HG03045 (cell line): ENCODE results near the gene CHRNB1.

Source experiments
- ATAC-seq: cut with Tn5 transposase; IDR thresholded peaks from one replicate; pipeline ENCODE4 v1.9.1; 2021; ENCODE audit warnings: mild to moderate bottlenecking, moderate library complexity; ENCODE audit not compliant: unreplicated experiment

CHRNB1 gene

GRCh38 chr17:7415784-7416183 lies 29.1 kb upstream of the CHRNB1 start:
- no peak for ATAC-seq

- no peak for ATAC-seq
Observed at GRCh38 chr17:7416323-7416722, 28.5 kb upstream of the CHRNB1 start.

GRCh38 chr17:7417056-7417655 lies 27.7 kb upstream of the CHRNB1 start:
- ATAC-seq: no peak

- ATAC-seq: no peak
Observed at GRCh38 chr17:7418472-7419152, 26.2 kb upstream of the CHRNB1 start.

- no peak for ATAC-seq
Observed at GRCh38 chr17:7419819-7420610, 24.8 kb upstream of the CHRNB1 start, which contains the start of gene SPEM1. Gene SPEM1, plus strand, starts transcription at chr17:7420324. Its CDS starts 61 bp downstream, at chr17:7420385.

- ATAC-seq: no peak
Observed at GRCh38 chr17:7421186-7421585, 23.7 kb upstream of the CHRNB1 start.

- no peak for ATAC-seq
Observed at GRCh38 chr17:7423679-7424078, 21.2 kb upstream of the CHRNB1 start.

- no peak for ATAC-seq
Observed at GRCh38 chr17:7425316-7425715, 19.5 kb upstream of the CHRNB1 start, which contains the start of gene SPEM2. Gene SPEM2, plus strand, starts transcription at chr17:7425616. Its CDS starts 73 bp downstream, at chr17:7425689.

- ATAC-seq: no peak
Observed at GRCh38 chr17:7425756-7426155, 19.1 kb upstream of the CHRNB1 start.

- no peak for ATAC-seq
Observed at GRCh38 chr17:7426203-7426863, 18.5 kb upstream of the CHRNB1 start.

GRCh38 chr17:7426896-7427489 lies 17.9 kb upstream of the CHRNB1 start:
- no peak for ATAC-seq

GRCh38 chr17:7427549-7427948 lies 17.3 kb upstream of the CHRNB1 start:
- no peak for ATAC-seq

- no peak for ATAC-seq
Observed at GRCh38 chr17:7428557-7428956, 16.3 kb upstream of the CHRNB1 start, which contains the start of gene SPEM3. Gene SPEM3, plus strand, starts transcription at chr17:7428857. Its CDS starts 46 bp downstream, at chr17:7428903.

GRCh38 chr17:7429722-7430121 lies 15.1 kb upstream of the CHRNB1 start:
- no peak for ATAC-seq

- ATAC-seq: no peak
Observed at GRCh38 chr17:7431231-7431630, 13.6 kb upstream of the CHRNB1 start.

- ATAC-seq: no peak
Observed at GRCh38 chr17:7432296-7432695, 12.6 kb upstream of the CHRNB1 start.

- ATAC-seq: peak; percentile 19
Observed at GRCh38 chr17:7435676-7436555, 8.9 kb upstream of the CHRNB1 start.

- ATAC-seq: no peak
Observed at GRCh38 chr17:7436556-7437368, 8.1 kb upstream of the CHRNB1 start.

GRCh38 chr17:7437369-7437863 lies 7.4 kb upstream of the CHRNB1 start:
- ATAC-seq: no peak
